GM18873 (cell line): ENCODE data around the gene RYR3.

ENCODE experiments used
- ATAC-seq: cut with Tn5 transposase; IDR thresholded peaks from one replicate; pipeline ENCODE4 v1.9.1; 2021; ENCODE audit warnings: mild to moderate bottlenecking, moderate library complexity, moderate number of reproducible peaks; ENCODE audit not compliant: unreplicated experiment, low FRiP score

Gene RYR3

GRCh38 chr15:33848011-33848410 lies 537.2 kb downstream of the RYR3 start:
- ATAC-seq = no peak

- ATAC-seq = no peak
Measured at GRCh38 chr15:33851079-33851478, 540.3 kb downstream of the RYR3 start.

GRCh38 chr15:33852094-33852493 lies 541.3 kb downstream of the RYR3 start:
- ATAC-seq = no peak

- ATAC-seq = no peak
Measured at GRCh38 chr15:33852570-33852969, 541.8 kb downstream of the RYR3 start.

- no peak for ATAC-seq
Measured at GRCh38 chr15:33857726-33858125, 547.0 kb downstream of the RYR3 start.

GRCh38 chr15:33858836-33859235 lies 548.1 kb downstream of the RYR3 start:
- ATAC-seq = no peak

GRCh38 chr15:33859992-33860545 lies 549.3 kb downstream of the RYR3 start:
- no peak for ATAC-seq

GRCh38 chr15:33860754-33861153 lies 550.0 kb downstream of the RYR3 start:
- no peak for ATAC-seq

- ATAC-seq = no peak
Measured at GRCh38 chr15:33864360-33865075, 553.8 kb downstream of the RYR3 start.

- ATAC-seq = no peak
Measured at GRCh38 chr15:33865416-33865815, 554.6 kb downstream of the RYR3 start.

GRCh38 chr15:33866101-33866737 lies 555.5 kb downstream of the RYR3 start:
- no peak for ATAC-seq

GRCh38 chr15:33871980-33872379 lies 561.2 kb downstream of the RYR3 start:
- no peak for ATAC-seq

- no peak for ATAC-seq
Measured at GRCh38 chr15:33872416-33873106, 561.8 kb downstream of the RYR3 start.

GRCh38 chr15:33874156-33874555 lies 563.4 kb downstream of the RYR3 start:
- no peak for ATAC-seq

GRCh38 chr15:33882921-33883320 lies 572.2 kb downstream of the RYR3 start:
- no peak for ATAC-seq

GRCh38 chr15:33888176-33888575 lies 577.4 kb downstream of the RYR3 start:
- no peak for ATAC-seq

GRCh38 chr15:33894193-33894592 lies 583.4 kb downstream of the RYR3 start:
- ATAC-seq = peak; percentile 63

- no peak for ATAC-seq
Measured at GRCh38 chr15:33902043-33902442, 591.3 kb downstream of the RYR3 start.

- no peak for ATAC-seq
Measured at GRCh38 chr15:33903661-33904060, 592.9 kb downstream of the RYR3 start.

- ATAC-seq = no peak
Measured at GRCh38 chr15:33907326-33907725, 596.6 kb downstream of the RYR3 start.

- no peak for ATAC-seq
Measured at GRCh38 chr15:33908406-33908805, 597.6 kb downstream of the RYR3 start.
